GM12873 (cell line): ENCODE measurements around the gene GRIN2C.

ENCODE experiments used
- TF ChIP-seq, protein P1 (sequence below): IDR thresholded peaks from 2 replicates; pipeline ENCODE4 v1.5.1; 2012; ENCODE audit warnings: low read depth, mild to moderate bottlenecking, moderate library complexity, low read length, control low read depth; ENCODE audit not compliant: insufficient read depth; ENCODE audit errors: missing control alignments

Gene GRIN2C

DNA sequence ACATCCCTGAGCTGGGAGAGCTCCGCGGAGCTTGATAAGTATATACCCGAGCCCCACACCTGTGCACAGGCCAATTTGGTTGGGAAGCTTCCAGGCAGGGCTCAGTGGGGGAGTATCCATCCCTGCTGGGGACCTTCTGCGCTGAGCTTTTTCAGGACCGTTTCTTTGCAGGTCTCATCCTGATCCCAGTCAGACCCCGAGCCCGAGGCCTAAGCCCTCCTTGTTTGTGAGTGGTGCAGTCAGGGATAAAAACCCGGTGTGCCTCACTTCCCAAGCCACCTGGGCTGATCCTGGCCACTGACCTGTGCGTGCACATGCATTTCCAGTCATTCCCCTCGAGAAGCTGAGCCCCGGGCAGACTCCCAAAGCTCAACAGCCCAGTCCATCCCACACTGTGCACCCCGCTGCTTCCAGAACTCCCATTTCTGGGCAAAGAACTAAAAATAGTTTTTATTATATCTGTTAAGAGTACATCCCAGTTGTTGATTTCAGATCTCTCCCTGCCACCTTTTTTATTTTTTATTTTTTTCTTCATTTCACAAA is 56.2 kb downstream of the GRIN2C start:
- TF ChIP-seq, protein P1, sequence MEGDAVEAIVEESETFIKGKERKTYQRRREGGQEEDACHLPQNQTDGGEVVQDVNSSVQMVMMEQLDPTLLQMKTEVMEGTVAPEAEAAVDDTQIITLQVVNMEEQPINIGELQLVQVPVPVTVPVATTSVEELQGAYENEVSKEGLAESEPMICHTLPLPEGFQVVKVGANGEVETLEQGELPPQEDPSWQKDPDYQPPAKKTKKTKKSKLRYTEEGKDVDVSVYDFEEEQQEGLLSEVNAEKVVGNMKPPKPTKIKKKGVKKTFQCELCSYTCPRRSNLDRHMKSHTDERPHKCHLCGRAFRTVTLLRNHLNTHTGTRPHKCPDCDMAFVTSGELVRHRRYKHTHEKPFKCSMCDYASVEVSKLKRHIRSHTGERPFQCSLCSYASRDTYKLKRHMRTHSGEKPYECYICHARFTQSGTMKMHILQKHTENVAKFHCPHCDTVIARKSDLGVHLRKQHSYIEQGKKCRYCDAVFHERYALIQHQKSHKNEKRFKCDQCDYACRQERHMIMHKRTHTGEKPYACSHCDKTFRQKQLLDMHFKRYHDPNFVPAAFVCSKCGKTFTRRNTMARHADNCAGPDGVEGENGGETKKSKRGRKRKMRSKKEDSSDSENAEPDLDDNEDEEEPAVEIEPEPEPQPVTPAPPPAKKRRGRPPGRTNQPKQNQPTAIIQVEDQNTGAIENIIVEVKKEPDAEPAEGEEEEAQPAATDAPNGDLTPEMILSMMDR = no peak

DNA sequence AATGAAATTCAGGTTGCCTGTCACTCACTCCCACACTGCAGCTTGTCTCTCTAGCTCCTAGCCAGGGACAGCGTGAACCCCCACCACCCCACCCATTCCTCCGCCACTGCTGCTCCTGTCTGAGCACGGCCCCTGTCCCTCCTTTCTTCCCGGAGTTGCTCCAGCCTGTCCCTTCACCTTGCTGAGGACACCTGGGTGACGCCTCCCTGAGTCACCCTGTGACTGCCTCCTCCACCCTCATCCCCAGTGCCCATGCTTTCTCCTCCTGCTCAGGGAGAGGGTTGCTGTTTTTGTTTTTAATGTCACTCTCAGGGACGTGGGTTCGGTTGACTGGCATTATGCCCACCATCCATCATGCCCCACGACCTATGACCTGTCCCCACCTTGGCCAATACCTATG is 57.8 kb downstream of the GRIN2C start:
- TF ChIP-seq, protein P1 = no peak

DNA sequence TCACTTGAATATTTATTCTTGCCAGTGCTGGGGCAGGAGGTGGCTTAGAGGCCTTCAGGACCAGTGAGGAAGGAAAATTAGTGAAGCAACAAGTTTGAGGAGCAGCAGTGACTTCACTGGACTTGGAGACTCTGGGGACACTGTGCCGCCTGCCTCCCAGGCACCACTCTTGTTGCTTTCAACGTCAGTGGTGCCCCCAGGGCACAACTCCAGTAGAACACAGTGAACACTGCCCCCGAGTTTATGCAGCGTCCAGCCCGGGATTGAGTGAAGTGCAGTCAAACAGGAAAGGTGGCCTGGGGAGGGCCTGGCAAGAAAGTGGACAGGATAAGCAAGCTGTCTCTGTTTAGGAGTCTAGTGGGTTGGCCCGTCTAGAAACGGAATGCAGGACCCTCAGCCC is 59.2 kb downstream of the GRIN2C start:
- TF ChIP-seq, protein P1 = no peak

DNA sequence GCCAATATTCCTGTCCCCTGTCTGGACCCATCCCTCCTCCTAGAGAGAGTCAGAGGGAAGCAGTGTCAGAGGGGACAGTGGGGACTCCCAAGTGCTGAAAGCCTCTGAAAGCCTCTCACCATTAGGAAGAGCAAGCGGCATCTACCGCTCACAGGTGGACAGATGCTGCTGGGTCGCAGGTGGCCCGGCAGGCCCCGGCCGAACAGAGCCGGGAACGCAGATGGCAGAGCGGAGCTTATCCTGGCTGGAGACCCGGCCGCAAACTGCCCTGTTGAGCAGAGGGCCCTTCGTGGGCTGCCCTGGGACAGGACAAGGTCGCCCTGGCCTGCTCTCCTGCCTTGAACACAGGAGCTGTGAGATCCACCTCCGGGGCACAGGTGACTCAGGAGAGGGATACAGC is 60.6 kb downstream of the GRIN2C start:
- TF ChIP-seq, protein P1 = no peak

DNA sequence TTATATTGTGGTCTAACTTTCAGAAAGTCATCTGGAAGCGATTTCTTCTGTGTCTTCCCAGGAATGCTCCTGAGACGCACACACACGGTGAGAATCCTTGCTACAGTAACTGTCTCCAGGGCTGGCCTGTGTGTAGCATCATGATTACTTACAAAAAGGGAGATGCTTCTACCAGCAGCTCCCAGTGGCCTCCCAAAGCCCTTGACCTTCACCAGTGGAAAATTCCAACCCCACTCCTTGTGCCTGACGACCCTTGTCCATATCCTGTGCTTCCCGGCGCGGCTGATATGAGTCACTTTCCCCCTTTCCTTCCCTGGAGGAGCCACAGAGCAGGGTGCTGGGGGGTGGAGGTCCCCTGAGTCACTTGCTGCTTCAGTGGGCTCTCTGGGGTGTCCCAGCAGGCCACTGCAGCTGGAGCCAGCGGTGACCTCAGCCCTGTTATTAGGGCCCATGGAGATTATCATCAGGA is 61.4 kb downstream of the GRIN2C start:
- TF ChIP-seq, protein P1 = no peak

DNA sequence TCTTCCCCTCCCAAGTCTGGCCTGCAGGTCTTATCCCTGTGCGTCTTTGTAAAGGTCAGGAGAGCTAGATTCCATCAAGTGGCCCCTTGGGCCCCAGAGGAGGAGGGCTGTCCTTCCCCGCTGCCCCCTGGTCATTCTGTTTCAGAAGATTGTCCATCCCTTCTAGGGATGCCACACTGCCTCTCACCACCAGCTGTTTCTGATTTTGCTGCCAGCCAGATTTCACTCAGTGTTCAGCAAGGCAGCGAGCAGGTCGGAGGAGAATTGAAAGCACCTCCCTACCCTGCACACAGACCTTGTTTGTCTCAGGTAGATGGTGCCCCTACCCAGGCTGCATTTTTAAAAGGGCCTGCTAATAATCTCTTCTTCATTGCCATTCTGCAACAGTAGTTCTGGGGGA is 61.9 kb downstream of the GRIN2C start:
- TF ChIP-seq, protein P1 = no peak

DNA sequence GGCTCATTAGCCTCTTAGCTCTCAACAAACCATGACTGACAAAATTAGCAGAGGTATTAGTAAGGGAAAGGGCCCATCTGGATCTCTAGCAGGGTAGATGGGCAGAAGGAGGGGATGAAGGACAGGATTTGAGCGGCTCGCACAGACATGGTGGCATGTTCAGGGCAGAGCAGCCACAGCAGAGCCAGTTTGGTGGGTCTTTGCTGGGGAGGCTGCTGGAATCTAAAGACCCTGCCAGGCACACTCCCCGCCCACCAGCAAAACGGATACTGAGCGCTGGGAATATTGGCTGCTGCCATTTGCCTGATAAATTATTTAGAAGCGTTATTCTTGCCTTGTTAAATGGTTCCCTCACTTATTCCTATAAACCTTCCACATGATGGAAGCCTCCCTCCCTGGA is 62.8 kb downstream of the GRIN2C start:
- TF ChIP-seq, protein P1 = no peak
